Choroid plexus epithelial cell (primary cell): ENCODE data around the gene STARD8.

Experiments
- DNase-seq: peaks from one replicate; pipeline ENCODE4 v3.0.0-alpha.2; 2010; ENCODE audit warnings: low read depth
- H3K4me3 ChIP-seq: 2 replicates; pipeline ENCODE4 v1.5.1; 2011; ENCODE audit warnings: low read depth, mild to moderate bottlenecking, control low read depth, low read length, moderate library complexity
- TF ChIP-seq, protein P1 (sequence below): conservative IDR thresholded peaks from 2 replicates; pipeline ENCODE4 v1.5.1; 2011; ENCODE audit warnings: low read depth, mild to moderate bottlenecking, control low read depth, inconsistent platforms, low read length, moderate library complexity

STARD8 gene

DNA sequence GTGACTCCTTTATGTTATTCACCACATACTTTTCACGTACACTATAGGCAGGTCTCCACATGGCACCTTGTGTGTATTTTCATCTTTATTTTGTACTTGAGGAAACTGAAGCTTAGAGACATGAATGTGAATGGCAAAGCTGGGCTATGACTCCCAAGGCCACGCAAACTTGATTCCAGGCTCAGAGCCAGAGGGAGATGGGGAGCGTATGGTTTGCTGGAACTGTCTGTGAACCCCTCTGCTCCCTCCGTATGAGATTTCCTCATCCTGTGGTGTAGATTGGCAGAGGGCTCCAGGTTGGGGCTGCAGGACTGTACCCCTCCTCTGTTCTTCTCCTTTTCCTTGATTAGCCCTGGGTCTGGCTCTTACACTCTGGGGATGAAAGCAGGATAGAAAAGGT lies 16.1 kb upstream of the STARD8 start:
- TF ChIP-seq, protein P1, sequence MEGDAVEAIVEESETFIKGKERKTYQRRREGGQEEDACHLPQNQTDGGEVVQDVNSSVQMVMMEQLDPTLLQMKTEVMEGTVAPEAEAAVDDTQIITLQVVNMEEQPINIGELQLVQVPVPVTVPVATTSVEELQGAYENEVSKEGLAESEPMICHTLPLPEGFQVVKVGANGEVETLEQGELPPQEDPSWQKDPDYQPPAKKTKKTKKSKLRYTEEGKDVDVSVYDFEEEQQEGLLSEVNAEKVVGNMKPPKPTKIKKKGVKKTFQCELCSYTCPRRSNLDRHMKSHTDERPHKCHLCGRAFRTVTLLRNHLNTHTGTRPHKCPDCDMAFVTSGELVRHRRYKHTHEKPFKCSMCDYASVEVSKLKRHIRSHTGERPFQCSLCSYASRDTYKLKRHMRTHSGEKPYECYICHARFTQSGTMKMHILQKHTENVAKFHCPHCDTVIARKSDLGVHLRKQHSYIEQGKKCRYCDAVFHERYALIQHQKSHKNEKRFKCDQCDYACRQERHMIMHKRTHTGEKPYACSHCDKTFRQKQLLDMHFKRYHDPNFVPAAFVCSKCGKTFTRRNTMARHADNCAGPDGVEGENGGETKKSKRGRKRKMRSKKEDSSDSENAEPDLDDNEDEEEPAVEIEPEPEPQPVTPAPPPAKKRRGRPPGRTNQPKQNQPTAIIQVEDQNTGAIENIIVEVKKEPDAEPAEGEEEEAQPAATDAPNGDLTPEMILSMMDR = no peak
- DNase-seq = no peak

DNA sequence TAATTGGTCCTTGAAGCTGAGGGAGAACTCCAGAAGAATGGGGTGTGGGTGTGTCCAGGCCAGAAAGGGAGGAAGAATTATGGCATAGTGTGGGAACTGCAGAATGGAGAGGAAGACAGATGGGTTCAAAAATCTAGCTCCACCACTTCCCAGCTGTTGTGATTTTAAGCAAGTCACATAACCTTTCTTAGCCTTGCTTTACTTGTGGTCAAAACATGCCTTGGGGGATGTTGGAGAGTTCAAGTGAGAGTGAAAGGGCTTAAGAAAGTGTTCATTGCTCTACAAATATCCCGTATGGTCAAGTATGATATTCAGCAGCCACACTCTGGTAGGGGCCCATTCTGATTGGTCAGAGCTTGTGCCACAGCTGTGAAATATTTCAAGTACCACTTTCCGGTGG lies 15.0 kb upstream of the STARD8 start:
- TF ChIP-seq, protein P1 = no peak
- H3K4me3 ChIP-seq = no peak overlapping the region
- DNase-seq = no peak

More for the DNA sequence above, 16.1 kb upstream of the STARD8 start:
- no peak overlapping the region for H3K4me3 ChIP-seq

DNA sequence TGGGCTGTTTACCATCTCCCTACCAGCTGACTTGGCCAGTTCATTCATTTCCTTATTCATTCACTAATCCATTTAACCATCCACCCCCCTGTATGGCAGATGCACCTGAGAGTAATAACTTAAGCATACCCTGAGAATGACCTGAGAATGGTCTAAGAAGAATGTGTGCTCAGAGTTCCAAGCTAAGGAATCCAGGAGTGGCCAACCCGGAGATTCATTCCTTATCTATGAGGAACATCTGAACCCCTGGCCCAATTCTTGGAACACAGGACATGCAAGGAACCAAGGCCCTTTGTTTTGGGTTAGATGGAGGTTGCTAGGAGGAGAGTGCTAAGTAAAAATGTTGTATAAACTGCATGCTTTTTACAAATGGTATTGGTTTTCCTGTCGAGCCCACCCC lies 13.5 kb upstream of the STARD8 start:
- DNase-seq = no peak
- H3K4me3 ChIP-seq = no peak overlapping the region
- TF ChIP-seq, protein P1 = no peak

DNA sequence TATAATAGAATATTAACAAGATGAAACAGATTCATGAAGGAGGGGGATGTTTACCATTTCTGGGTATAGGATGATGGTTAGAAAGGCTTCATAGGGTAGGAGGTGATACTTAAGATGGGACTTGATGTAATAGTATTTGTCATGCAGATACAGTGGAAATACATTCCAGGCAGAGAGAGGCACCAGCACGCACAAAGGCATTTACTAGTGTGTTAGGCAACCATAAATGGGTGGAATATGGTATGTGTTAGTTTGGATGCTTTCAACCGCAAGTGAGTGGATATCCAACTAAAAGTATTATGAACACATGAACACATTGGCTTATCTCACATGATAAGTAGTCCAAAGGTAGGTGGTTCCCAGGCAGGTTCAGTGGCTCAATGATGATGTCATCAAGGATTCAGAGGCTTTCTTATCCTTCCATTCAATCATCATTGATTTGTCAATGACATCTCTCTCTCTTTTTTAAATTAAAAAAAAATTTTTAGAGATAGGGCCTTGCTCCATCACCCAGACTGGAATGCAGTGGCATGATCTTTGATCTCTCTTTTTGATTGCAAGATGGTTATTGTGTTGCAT lies 12.7 kb upstream of the STARD8 start:
- H3K4me3 ChIP-seq = no peak overlapping the region
- no peak for DNase-seq
- TF ChIP-seq, protein P1 = no peak

DNA sequence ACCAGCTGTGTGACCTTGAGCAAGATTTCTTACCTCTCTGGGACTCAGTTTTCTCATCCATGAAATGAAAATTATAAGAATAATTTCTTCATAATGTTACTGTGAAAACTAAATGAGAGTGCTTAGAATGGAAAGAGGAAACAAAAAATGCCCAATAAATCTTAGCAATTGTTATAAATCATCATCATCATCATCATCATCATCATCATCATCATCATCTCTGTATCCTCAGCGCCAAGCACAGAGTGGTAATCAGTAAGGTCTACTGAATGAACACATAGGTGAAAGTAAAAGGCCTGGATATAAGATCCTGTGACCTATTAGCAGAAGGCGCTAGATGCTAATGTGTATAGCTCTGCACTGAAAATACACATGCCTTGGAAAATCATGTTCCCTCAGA lies 6.8 kb upstream of the STARD8 start:
- DNase-seq = no peak
- TF ChIP-seq, protein P1 = no peak
- no peak overlapping the region for H3K4me3 ChIP-seq

DNA sequence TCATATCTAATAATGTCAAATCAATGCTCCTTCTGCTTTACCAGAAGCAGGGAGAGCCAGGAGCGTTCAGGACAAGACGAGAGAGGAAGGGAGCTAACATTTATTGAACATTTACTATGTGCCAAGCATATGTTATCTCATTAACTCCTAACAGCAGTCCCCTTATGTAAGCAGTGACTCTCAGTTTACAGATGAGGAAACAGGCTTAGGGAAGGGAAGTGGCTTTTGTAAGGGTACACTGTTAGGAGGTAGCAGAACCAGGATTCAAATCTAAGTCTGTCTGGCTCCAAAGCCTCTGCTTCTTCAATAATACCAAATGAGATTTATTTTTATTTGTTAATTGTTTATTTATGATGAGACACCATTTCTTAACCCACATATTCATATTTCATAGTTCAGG lies 2.6 kb upstream of the STARD8 start:
- no peak overlapping the region for H3K4me3 ChIP-seq
- DNase-seq = no peak
- TF ChIP-seq, protein P1 = no peak

DNA sequence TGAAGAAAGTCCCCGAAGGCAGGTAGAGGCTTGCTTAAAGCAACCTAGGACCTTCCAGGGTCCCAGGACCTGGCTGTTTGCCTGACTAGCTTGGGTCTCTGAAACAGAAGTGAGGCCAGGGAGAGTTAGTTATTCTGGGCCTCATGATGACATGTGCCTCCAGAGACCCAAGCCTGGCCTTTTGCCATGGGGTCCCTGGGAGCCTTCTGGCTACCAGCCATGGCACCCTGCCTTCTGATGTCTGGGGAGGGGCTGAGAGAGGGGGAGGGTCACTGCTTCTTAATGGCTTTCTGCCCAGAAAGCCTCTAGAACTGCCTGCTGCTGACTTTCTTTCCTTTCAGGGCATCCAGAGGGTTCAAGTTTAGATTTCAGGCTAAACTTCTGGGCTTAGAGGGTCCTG lies 1.0 kb upstream of the STARD8 start:
- no peak overlapping the region for H3K4me3 ChIP-seq
- no peak for DNase-seq
- TF ChIP-seq, protein P1 = no peak
